Natural killer cell (primary cell): Measurements from ENCODE around the gene NSD2. TPM values are rescaled to one million over a fixed set of nuclear protein-coding genes. Genes with fewer than 3 reads are reported as not detected.
A peak's percentile ranks its signal among the peaks of the same experiment; 100 is the strongest.

Experiments
- ATAC-seq, 3 donors: fragments of 150-1000 bp in 2 of 3; fragments of 200-7000 bp in 1 of 3; cut with Tn5 transposase; 1 replicate in 1 of 3; 2 replicates in 2 of 3; pipeline ENCODE4 v1.10.0; 2021; ENCODE audit warnings: mild to moderate bottlenecking in 2 of 3, moderate library complexity in 2 of 3
- DNase-seq, 2 donors: peaks; one replicate each; pipeline versions ENCODE4 v3.0.0 to v3.0.0-alpha.2; 2013 to 2021; ENCODE audit warnings: mixed read lengths in 1 of 2
- H3K27ac ChIP-seq: one replicate; pipeline ENCODE4 v1.5.1; 2013; ENCODE audit warnings: mild to moderate bottlenecking, low read length
- H3K27me3 ChIP-seq: one replicate; pipeline ENCODE4 v1.6.1; 2013; ENCODE audit warnings: low read length; ENCODE audit not compliant: control insufficient read depth, insufficient read depth
- H3K36me3 ChIP-seq: one replicate; pipeline ENCODE4 v1.6.1; 2013; ENCODE audit warnings: low read length; ENCODE audit not compliant: control insufficient read depth, insufficient read depth
- H3K4me1 ChIP-seq: one replicate; pipeline ENCODE4 v1.6.1; 2013; ENCODE audit warnings: low read length; ENCODE audit not compliant: control insufficient read depth, insufficient read depth
- H3K4me3 ChIP-seq: one replicate; pipeline ENCODE4 v1.5.1; 2013; ENCODE audit warnings: low read length
- H3K9me3 ChIP-seq: one replicate; pipeline ENCODE4 v1.6.1; 2013; ENCODE audit warnings: low read length; ENCODE audit not compliant: control insufficient read depth, insufficient read depth
- H3K27ac Mint-ChIP-seq, 2 donors: one replicate each; pipeline ENCODE4 v1.8.0; 2022; ENCODE audit warnings: mild to moderate bottlenecking in 2 of 2, mixed read lengths in 2 of 2, moderate library complexity in 1 of 2
- H3K27me3 Mint-ChIP-seq, 2 donors: one replicate each; pipeline ENCODE4 v1.8.0; 2022; ENCODE audit warnings: low read depth in 2 of 2, mixed read lengths in 2 of 2
- H3K36me3 Mint-ChIP-seq: one replicate; pipeline ENCODE4 v1.8.0; 2022; ENCODE audit warnings: mixed read lengths
- H3K4me1 Mint-ChIP-seq, 2 donors: one replicate each; pipeline ENCODE4 v1.8.0; 2022; ENCODE audit warnings: mixed read lengths in 2 of 2
- H3K4me3 Mint-ChIP-seq: one replicate; pipeline ENCODE4 v1.8.0; 2022; ENCODE audit warnings: mild to moderate bottlenecking, moderate library complexity, mixed read lengths
- H3K9me3 Mint-ChIP-seq, 2 donors: one replicate each; pipeline ENCODE4 v1.8.0; 2022; ENCODE audit warnings: mixed read lengths in 2 of 2
- CTCF ChIP-seq: fragments of 200-600 bp; IDR thresholded peaks from one replicate; pipeline ENCODE4 v1.8.0; 2022; ENCODE audit warnings: antibody characterized with exemption
- WGBS: methylation state at CpG from one replicate; pipeline ENCODE4 v1.1.7; 2013; ENCODE audit warnings: missing lambda C conversion rate; ENCODE audit not compliant: insufficient coverage; 5-methylcytosine and 5-hydroxymethylcytosine counted together
- intact Hi-C: fragments of 100-400 bp; cut with micrococcal nuclease; formaldehyde crosslinking; loops from one replicate; pipeline ENCODE4 v1.14.2; 2022
- total RNA-seq, 4 donors: library from RNA; stranded (reverse); fragments of 120-200 nt in 1 of 4; gene quantifications; one replicate each; pipeline versions ENCODE4 v1.2.3 to v1.2.4, GENCODE V29; 2013 to 2022

NSD2 gene
- total RNA-seq, 3 donors from 2014 or later (not counting 1 experiment from before 2014, with no cell fraction given): 36.4 to 51.0 (median 48.3) TPM

- 95% methylated on average over 16 of the region's 16 CpGs for WGBS
- Mint-ChIP-seq H3K27ac (peak overlapping the region in 1 of 2 donors; percentile 33), H3K4me1 (peaks cover 5 to 9% of the 10 kb centered on the region in 2 donors), H3K27me3 (no peaks in the 10 kb centered on the region), H3K9me3 (no peaks in the 10 kb centered on the region), H3K36me3 (no peaks in the 10 kb centered on the region), H3K4me3 (no peak overlapping the region)
- DNase-seq (no peak), ATAC-seq (no peak)
- Histone ChIP-seq H3K4me3 (no peak overlapping the region), H3K9me3 (no peaks in the 10 kb centered on the region), H3K27ac (no peak overlapping the region), H3K4me1 (no peaks in the 10 kb centered on the region), H3K36me3 (peaks cover 70% of the 10 kb centered on the region), H3K27me3 (no peaks in the 10 kb centered on the region)
- intact Hi-C loops: no loop called here
- TF ChIP-seq CTCF: no peak
Observed at GRCh38 chr4:1982124-1983052, 111.2 kb downstream of the NSD2 start.

GRCh38 chr4:1983053-1983845 lies 112.1 kb downstream of the NSD2 start:
- H3K4me3 Mint-ChIP-seq: no peak overlapping the region
- no peak for DNase-seq
- H3K9me3 Mint-ChIP-seq: no peaks in the 10 kb centered on the region
- Histone ChIP-seq H3K4me1 (no peaks in the 10 kb centered on the region), H3K36me3 (peaks cover 78% of the 10 kb centered on the region), H3K9me3 (no peaks in the 10 kb centered on the region), H3K27me3 (no peaks in the 10 kb centered on the region), H3K27ac (no peak overlapping the region), H3K4me3 (no peak overlapping the region)
- WGBS: 97% methylated on average over 34 of the region's 34 CpGs
- intact Hi-C loops: no loop called here
- peaks cover 5 to 9% of the 10 kb centered on the region in 2 donors for H3K4me1 Mint-ChIP-seq
- no peak overlapping the region for H3K27ac Mint-ChIP-seq
- ATAC-seq: no peak
- H3K36me3 Mint-ChIP-seq: no peaks in the 10 kb centered on the region
- no peaks in the 10 kb centered on the region for H3K27me3 Mint-ChIP-seq
- TF ChIP-seq CTCF: no peak

- Histone ChIP-seq H3K27ac (no peak overlapping the region), H3K36me3 (peaks cover 82% of the 10 kb centered on the region), H3K4me3 (no peak overlapping the region), H3K4me1 (no peaks in the 10 kb centered on the region), H3K9me3 (no peaks in the 10 kb centered on the region), H3K27me3 (no peaks in the 10 kb centered on the region)
- DNase-seq: no peak
- no peaks in the 10 kb centered on the region for H3K9me3 Mint-ChIP-seq
- H3K4me3 Mint-ChIP-seq: no peak overlapping the region
- no peak overlapping the region for H3K27ac Mint-ChIP-seq
- no peak for ATAC-seq
- H3K4me1 Mint-ChIP-seq: peaks cover 5 to 9% of the 10 kb centered on the region in 2 donors
- 97% methylated on average over 21 of the region's 21 CpGs for WGBS
- no peaks in the 10 kb centered on the region for H3K36me3 Mint-ChIP-seq
- TF ChIP-seq CTCF: no peak
- intact Hi-C loops: no loop called here
- no peaks in the 10 kb centered on the region for H3K27me3 Mint-ChIP-seq
Observed at GRCh38 chr4:1983846-1984405, 112.7 kb downstream of the NSD2 start.
